Stomach (tissue), 9 donors: ENCODE results near the gene CDC14A. TPM values are rescaled to one million over a fixed set of nuclear protein-coding genes. Genes with fewer than 3 reads are reported as not detected.

Source experiments
- DNase-seq, 2 donors: peaks; one replicate each; pipeline versions ENCODE4 v3.0.0 to v3.0.0-alpha.2; 2013 to 2019
- H3K27ac ChIP-seq, 5 donors: fragments of 200-600 bp in 4 of 5; sonication (generic) in 4 of 5; one replicate each; pipeline ENCODE4 v1.5.1; 2013 to 2019; ENCODE audit warnings: mild to moderate bottlenecking in 1 of 5, moderate library complexity in 1 of 5
- H3K27me3 ChIP-seq, 3 donors: fragments of 200-600 bp; sonication (generic); one replicate each; pipeline ENCODE4 v1.5.1; 2017 to 2019; ENCODE audit warnings: mixed run types in 1 of 3
- H3K36me3 ChIP-seq, 4 donors: fragments of 200-600 bp; sonication (generic); 1 replicate in 3 of 4; 2 replicates in 1 of 4; pipeline ENCODE4 v1.5.1; 2016 to 2019
- H3K4me1 ChIP-seq, 4 donors: fragments of 200-600 bp; sonication (generic); one replicate each; pipeline ENCODE4 v1.5.1; 2016 to 2019
- H3K4me3 ChIP-seq, 4 donors: fragments of 200-600 bp; sonication (generic) in 3 of 4; one replicate each; pipeline ENCODE4 v1.5.1; 2016 to 2019; ENCODE audit warnings: mild to moderate bottlenecking in 1 of 4
- H3K9me3 ChIP-seq, 4 donors: fragments of 200-600 bp; sonication (generic); one replicate each; pipeline ENCODE4 v1.5.1; 2016 to 2019
- CTCF ChIP-seq, 7 experiments: fragments of 450-650 bp in 4 of 7; fragments of 200-600 bp in 3 of 7; sonication (generic) in 3 of 7; IDR thresholded peaks; one replicate each; pipeline ENCODE4 v1.5.1; 2016 to 2019; ENCODE audit warnings: antibody characterized with exemption in 7 of 7, control low read depth in 2 of 7, mild to moderate bottlenecking in 1 of 7
- EP300 ChIP-seq: sonication (generic); formaldehyde crosslinking; IDR thresholded peaks from one replicate; pipeline ENCODE4 v1.6.1; 2017; ENCODE audit warnings: antibody characterized with exemption
- POLR2A ChIP-seq, 4 donors: fragments of 450-650 bp; IDR thresholded peaks; one replicate each; pipeline ENCODE4 v1.6.1; 2016; ENCODE audit warnings: antibody characterized with exemption in 4 of 4, control low read depth in 2 of 4, mild to moderate bottlenecking in 1 of 4, moderate library complexity in 1 of 4
- POLR2AphosphoS5 ChIP-seq, 3 donors: sonication (generic); formaldehyde crosslinking; IDR thresholded peaks; one replicate each; pipeline ENCODE4 v1.6.1; 2016; ENCODE audit warnings: antibody characterized with exemption in 3 of 3
- WGBS, 5 donors: extraction: QIAGEN DNeasy Blood & Tissue Kit in 3 of 5; methylation state at CpG; one replicate each; pipeline versions ENCODE4 v1.1.5 to v1.1.7; 2013 to 2018; 5-methylcytosine and 5-hydroxymethylcytosine counted together
- intact Hi-C: fragments of 100-400 bp; cut with DNase I; formaldehyde crosslinking; loops from one replicate; pipeline ENCODE4 v1.15.1; 2023; ENCODE audit warnings: low total_unique reads
- polyA plus RNA-seq, 3 donors: library from polyadenylated mRNA; stranded (reverse); fragments of 200-250 nt; gene quantifications; one replicate each; pipeline ENCODE4 v1.2.3, GENCODE V29; 2013
- total RNA-seq, 5 donors: library from RNA; depleted of rRNA; stranded (reverse); fragments of >200 nt; gene quantifications; one replicate each; pipeline versions ENCODE4 v1.1.0 to v1.2.3, GENCODE V29; 2014 to 2016
- donor health status: healthy with polysubstance abuse.
- donor health status: Bipolar disorder and iron deficiency.
- donor health status: healthy.

Gene CDC14A
- total and polyA plus RNA-seq, 8 donors = 2.1 to 31.0 (median 12.1) TPM

- Histone ChIP-seq H3K36me3 (peaks cover 0 to 14% (median 0%) of the 10 kb centered on the region in 4 donors), H3K4me1 (no peaks in the 10 kb centered on the region), H3K27ac (no peak overlapping the region), H3K27me3 (no peaks in the 10 kb centered on the region), H3K9me3 (no peaks in the 10 kb centered on the region), H3K4me3 (no peak overlapping the region)
- TF ChIP-seq CTCF (IDR thresholded peaks at IDR 0.05) = no peak
- no peak for TF ChIP-seq EP300
- no peak for DNase-seq
- intact Hi-C loops = no loop called here
- 82 to 90% (median 86%) methylated on average over 4 of the region's 4 CpGs for WGBS, 5 donors
Measured at GRCh38 chr1:100476735-100477290, 124.5 kb downstream of the CDC14A start.

DNA sequence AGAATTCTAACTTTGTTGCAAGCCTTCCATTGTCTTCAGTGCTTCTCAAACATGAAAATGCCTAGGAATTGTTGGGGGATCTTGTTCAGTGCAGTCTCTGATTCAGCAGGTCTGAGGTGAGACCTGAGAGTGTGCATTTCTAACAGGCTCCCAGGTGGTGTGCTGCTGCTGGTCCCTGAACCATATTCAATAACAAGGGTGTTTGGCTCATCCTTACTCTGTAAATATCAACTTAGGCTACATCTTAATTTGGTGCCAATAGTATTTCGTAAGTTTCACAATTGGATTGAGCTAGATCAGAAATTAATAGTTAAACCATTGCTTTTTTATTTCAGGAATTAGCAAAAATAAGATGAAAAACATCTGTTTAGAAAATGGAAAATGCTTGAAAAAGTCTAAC, 126.5 kb downstream of the CDC14A start:
- TF ChIP-seq EP300 = no peak
- no peaks in the 10 kb centered on the region for H3K27me3 ChIP-seq
- intact Hi-C loops = no loop called here
- 87 to 100% (median 92%) methylated on average over 1 of the region's 1 CpG for WGBS, 5 donors
- no peak for DNase-seq
- H3K9me3 ChIP-seq = no peaks in the 10 kb centered on the region
- H3K4me1 ChIP-seq = no peaks in the 10 kb centered on the region
- H3K36me3 ChIP-seq = peaks cover 0 to 8% (median 0%) of the 10 kb centered on the region in 4 donors
- no peak overlapping the region for H3K4me3 ChIP-seq
- no peak overlapping the region for H3K27ac ChIP-seq

- no peaks in the 10 kb centered on the region for H3K9me3 ChIP-seq
- intact Hi-C loops = no loop called here
- no peaks in the 10 kb centered on the region for H3K27me3 ChIP-seq
- peaks cover 0 to 11% (median 4%) of the 10 kb centered on the region in 4 donors for H3K36me3 ChIP-seq
- no peak for DNase-seq
- 91 to 98% (median 96%) methylated on average over 1 of the region's 1 CpG for WGBS, 5 donors
- H3K4me1 ChIP-seq = no peaks in the 10 kb centered on the region
- TF ChIP-seq POLR2A (IDR thresholded peaks at IDR 0.05) = no peak
- no peak for TF ChIP-seq CTCF (IDR thresholded peaks at IDR 0.05)
- no peak for TF ChIP-seq EP300
- no peak for TF ChIP-seq POLR2AphosphoS5 (IDR thresholded peaks at IDR 0.05)
- H3K4me3 ChIP-seq = no peak overlapping the region
- H3K27ac ChIP-seq = no peak overlapping the region
Measured at GRCh38 chr1:100479620-100480338, 127.5 kb downstream of the CDC14A start.

- peaks cover 0 to 16% (median 8%) of the 10 kb centered on the region in 4 donors for H3K36me3 ChIP-seq
- TF ChIP-seq CTCF (IDR thresholded peaks at IDR 0.05) (no peak), EP300 (no peak), POLR2AphosphoS5 (IDR thresholded peaks at IDR 0.05) (no peak)
- H3K27me3 ChIP-seq = no peaks in the 10 kb centered on the region
- no peak overlapping the region for H3K27ac ChIP-seq
- H3K4me1 ChIP-seq = peaks cover 0 to 9% (median 0%) of the 10 kb centered on the region in 4 donors
- no peaks in the 10 kb centered on the region for H3K9me3 ChIP-seq
- H3K4me3 ChIP-seq = no peak overlapping the region
- 85 to 88% (median 88%) methylated on average over 2 of the region's 2 CpGs for WGBS, 5 donors
- DNase-seq = no peak
- intact Hi-C loops = no loop called here
Measured at GRCh38 chr1:100481303-100481702, 129.0 kb downstream of the CDC14A start.

GRCh38 chr1:100482167-100482566, 129.9 kb downstream of the CDC14A start:
- H3K27me3 ChIP-seq = no peaks in the 10 kb centered on the region
- DNase-seq = no peak
- peaks cover 0 to 9% (median 0%) of the 10 kb centered on the region in 4 donors for H3K4me1 ChIP-seq
- no peak overlapping the region for H3K4me3 ChIP-seq
- no peak for TF ChIP-seq EP300
- TF ChIP-seq CTCF (IDR thresholded peaks at IDR 0.05) = no peak
- TF ChIP-seq POLR2A (IDR thresholded peaks at IDR 0.05) = no peak
- TF ChIP-seq POLR2AphosphoS5 (IDR thresholded peaks at IDR 0.05) = no peak
- H3K9me3 ChIP-seq = no peaks in the 10 kb centered on the region
- intact Hi-C loops = no loop called here
- H3K27ac ChIP-seq = no peak overlapping the region
- peaks cover 0 to 17% (median 8%) of the 10 kb centered on the region in 4 donors for H3K36me3 ChIP-seq
